GM21381 (cell line): ENCODE results near the gene LURAP1L.

Experiments
- ATAC-seq: cut with Tn5 transposase; IDR thresholded peaks from one replicate; pipeline ENCODE4 v1.9.1; 2021; ENCODE audit warnings: mild to moderate bottlenecking, moderate library complexity; ENCODE audit not compliant: unreplicated experiment

Gene LURAP1L

GRCh38 chr9:12812710-12813109 lies 37.9 kb downstream of the LURAP1L start:
- no peak for ATAC-seq

- ATAC-seq, result no peak
Measured at GRCh38 chr9:12813533-12813932, 38.7 kb downstream of the LURAP1L start.

GRCh38 chr9:12813960-12814876 lies 39.4 kb downstream of the LURAP1L start:
- no peak for ATAC-seq

- ATAC-seq, result no peak
Measured at GRCh38 chr9:12814877-12815237, 40.0 kb downstream of the LURAP1L start.

- ATAC-seq, result no peak
Measured at GRCh38 chr9:12815888-12816287, 41.1 kb downstream of the LURAP1L start.

- no peak for ATAC-seq
Measured at GRCh38 chr9:12816656-12817101, 41.9 kb downstream of the LURAP1L start.

- ATAC-seq, result no peak
Measured at GRCh38 chr9:12817702-12818101, 42.9 kb downstream of the LURAP1L start.

- ATAC-seq, result no peak
Measured at GRCh38 chr9:12818431-12819000, 43.7 kb downstream of the LURAP1L start.

- ATAC-seq, result no peak
Measured at GRCh38 chr9:12819436-12820185, 44.8 kb downstream of the LURAP1L start.

GRCh38 chr9:12822111-12822510 lies 47.3 kb downstream of the LURAP1L start:
- no peak for ATAC-seq

- no peak for ATAC-seq
Measured at GRCh38 chr9:12826924-12827565, 52.2 kb downstream of the LURAP1L start.

GRCh38 chr9:12833701-12834100 lies 58.9 kb downstream of the LURAP1L start:
- no peak for ATAC-seq

- ATAC-seq, result no peak
Measured at GRCh38 chr9:12838546-12838945, 63.7 kb downstream of the LURAP1L start.

GRCh38 chr9:12843735-12844134 lies 68.9 kb downstream of the LURAP1L start:
- no peak for ATAC-seq

- ATAC-seq, result no peak
Measured at GRCh38 chr9:12846035-12846434, 71.2 kb downstream of the LURAP1L start.

- ATAC-seq, result no peak
Measured at GRCh38 chr9:12847561-12847960, 72.7 kb downstream of the LURAP1L start.

GRCh38 chr9:12849486-12850003 lies 74.7 kb downstream of the LURAP1L start:
- ATAC-seq, result no peak

GRCh38 chr9:12851341-12852090 lies 76.7 kb downstream of the LURAP1L start:
- no peak for ATAC-seq

GRCh38 chr9:12853051-12853450 lies 78.2 kb downstream of the LURAP1L start:
- no peak for ATAC-seq

- no peak for ATAC-seq
Measured at GRCh38 chr9:12854221-12854620, 79.4 kb downstream of the LURAP1L start.
